Nucleus accumbens (tissue), 56 donors: ENCODE data around the gene STX8.
"Not testable (repeated sequence)": the region's sequence is repeated elsewhere in the genome, so short reads cannot be mapped to it uniquely, and the experiment has no call there.

Experiments used
- DNase-seq, 56 donors: peaks; one replicate each; lab custom pipeline; 2025; lab: John Stamatoyannopoulos, UW

Gene STX8, protein sequence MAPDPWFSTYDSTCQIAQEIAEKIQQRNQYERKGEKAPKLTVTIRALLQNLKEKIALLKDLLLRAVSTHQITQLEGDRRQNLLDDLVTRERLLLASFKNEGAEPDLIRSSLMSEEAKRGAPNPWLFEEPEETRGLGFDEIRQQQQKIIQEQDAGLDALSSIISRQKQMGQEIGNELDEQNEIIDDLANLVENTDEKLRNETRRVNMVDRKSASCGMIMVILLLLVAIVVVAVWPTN

GRCh38 chr17:9575381-9576101 lies at the start of gene STX8:
STX8 (minus strand) TSS chr17:9575820; CDS start chr17:9575808, 12 bp downstream.
- peak in 55 of 56 donors; percentile 37 to 92 (median 76) for DNase-seq

DNA sequence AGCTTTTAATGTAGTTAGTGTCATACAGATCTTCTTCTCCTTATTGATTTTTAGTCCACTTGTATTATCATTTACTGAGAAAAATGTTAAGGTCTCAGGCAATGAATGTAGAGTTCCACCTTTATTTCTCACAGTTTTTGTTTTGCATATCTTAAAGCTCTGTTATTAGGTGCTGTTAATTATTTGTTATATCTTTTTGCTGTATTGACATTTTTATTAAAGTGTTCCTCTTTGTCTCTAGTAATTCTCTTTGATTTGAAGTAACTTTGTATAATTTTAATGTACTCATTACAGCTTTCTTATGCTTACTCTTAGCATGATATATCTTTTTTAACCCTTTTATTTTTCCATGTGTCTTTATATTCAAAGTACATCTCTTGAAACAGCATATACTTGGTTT lies 47.3 kb upstream of the STX8 start:
- no peak for DNase-seq

GRCh38 chr17:9615486-9615885 lies 39.9 kb upstream of the STX8 start:
- DNase-seq = no peak

DNA sequence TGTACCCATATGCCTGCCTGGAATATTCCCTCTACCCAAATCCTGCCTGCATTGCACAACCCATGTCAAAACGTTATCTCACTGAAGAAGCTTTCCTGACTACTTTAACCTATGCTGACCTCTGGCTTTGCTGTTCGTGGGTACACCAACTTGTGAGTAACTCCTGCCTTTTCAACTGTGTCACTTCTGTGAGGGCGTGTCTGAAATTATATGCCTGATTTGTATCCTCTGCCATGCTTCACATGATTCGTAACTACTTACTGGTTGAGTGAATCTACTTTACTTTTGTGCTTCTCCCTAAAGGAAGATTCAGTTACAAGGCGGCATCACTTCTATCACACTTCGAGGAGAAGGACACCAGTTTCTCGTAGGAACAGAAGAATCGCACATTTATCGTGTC lies 36.4 kb upstream of the STX8 start:
- no peak for DNase-seq

DNA sequence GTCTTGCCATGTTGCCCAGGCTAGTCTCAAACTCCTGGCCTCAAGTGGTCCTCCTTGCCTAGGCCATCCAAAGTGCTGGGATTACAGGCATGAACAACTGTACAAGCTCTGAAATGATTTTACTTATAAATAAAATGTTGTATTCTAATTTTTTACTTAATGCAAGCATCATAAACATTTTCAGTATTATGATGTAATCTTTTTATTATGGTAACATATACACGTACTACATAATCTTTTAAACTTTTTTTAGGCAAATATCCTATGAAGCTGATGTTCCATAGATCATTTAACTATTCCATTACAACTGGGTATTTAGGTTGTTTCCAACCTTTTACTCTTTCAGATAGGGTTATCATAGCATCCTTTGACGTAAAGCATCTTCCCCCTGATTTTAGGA lies 35.9 kb upstream of the STX8 start:
- no peak for DNase-seq

- DNase-seq = not testable (repeated sequence)
Measured at GRCh38 chr17:9607058-9607457, 31.4 kb upstream of the STX8 start.

DNA sequence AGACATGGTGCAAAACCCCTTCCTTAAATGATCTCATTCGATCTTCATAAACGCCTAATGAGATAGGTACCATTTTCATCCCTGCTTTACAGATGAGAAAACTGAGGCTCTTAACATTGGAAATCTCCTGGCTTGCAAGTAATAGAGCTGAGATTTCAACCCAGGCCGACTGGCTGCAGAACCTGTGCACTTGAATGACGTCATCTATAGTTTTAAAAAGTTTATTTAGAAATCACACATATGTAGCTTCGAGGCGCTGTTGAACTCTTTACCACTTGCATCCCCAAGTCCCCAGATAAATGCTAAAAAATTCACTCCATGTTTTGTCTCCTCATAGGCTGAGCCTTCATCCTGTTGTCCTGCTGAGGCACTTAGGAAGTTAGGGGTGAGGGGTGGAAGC lies 30.8 kb upstream of the STX8 start:
- no peak for DNase-seq

DNA sequence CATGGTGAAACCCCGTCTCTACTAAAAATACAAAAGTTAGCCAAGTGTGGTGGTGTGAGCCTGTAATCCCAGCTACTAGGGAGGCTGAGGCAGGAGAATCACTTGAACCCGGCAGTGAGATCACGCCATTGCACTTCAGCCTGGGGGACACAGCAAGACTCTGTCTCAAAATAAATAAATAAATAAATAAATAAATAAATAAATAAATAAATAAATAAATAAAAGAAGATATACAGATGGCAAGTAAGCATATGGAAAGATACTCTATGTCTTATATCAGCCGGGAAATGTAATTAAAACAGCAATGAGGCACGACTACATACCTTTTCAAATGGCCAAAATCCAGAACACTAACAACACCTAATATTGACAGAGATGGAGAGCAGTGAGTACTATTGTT lies 29.0 kb upstream of the STX8 start:
- DNase-seq = not testable (repeated sequence)

DNA sequence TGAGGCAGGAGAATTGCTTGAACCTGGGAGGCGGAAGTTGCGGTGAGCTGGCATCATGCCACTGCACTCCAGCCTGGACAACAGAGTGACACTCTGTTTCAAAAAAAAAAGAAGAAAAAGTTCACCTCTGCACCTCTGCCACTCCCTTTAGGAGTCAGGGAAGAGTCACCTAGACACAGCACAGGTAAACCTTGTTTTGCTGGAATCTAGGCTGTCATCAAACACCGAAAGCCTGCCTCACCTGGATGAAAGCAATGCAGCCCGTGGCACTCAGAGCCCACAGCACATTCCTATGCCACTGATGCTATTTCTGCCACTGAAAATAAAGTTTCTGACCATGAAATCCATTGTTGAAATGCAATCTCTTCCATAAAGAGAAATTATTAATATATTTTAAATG lies 23.0 kb upstream of the STX8 start:
- no peak for DNase-seq

DNA sequence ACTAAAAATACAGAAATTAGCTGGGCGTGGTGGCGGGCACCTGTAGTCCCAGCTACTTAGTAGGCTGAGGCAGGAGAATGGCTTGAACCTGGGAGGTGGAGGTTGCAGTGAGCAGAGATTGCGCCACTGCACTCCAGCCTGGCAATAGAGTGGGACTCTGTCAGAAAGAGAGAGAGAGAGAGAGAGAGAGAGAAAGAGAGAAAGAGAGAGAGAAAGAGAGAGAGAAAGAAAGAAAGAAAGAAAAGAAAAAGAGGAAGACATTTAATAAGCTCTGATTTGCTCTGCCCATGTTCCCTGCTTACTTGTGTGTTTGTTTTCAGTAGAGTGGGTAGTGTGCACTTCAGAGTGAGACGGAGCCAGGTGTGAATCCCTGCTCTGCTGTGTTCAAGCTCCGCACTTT lies 22.0 kb upstream of the STX8 start:
- DNase-seq = not testable (repeated sequence)

DNA sequence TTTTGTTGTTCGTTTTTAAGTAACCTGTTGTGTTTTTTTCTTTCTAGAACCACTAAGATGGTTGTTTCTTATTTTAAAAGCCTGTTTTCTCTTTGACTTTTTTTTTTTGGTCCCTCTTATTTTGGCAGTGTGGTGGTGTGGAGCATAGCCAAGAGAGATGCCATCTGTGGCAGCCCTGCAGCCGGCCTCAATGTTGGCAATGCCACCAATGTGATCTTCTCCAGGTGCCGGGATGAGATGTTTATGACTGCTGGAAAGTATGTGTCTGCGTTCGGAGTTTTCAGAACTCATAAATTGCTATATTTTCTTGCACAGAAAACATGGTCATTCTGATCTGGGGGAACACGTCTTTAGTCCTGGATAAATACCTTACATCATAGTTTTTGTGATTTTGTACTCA lies 18.4 kb upstream of the STX8 start:
- no peak for DNase-seq

DNA sequence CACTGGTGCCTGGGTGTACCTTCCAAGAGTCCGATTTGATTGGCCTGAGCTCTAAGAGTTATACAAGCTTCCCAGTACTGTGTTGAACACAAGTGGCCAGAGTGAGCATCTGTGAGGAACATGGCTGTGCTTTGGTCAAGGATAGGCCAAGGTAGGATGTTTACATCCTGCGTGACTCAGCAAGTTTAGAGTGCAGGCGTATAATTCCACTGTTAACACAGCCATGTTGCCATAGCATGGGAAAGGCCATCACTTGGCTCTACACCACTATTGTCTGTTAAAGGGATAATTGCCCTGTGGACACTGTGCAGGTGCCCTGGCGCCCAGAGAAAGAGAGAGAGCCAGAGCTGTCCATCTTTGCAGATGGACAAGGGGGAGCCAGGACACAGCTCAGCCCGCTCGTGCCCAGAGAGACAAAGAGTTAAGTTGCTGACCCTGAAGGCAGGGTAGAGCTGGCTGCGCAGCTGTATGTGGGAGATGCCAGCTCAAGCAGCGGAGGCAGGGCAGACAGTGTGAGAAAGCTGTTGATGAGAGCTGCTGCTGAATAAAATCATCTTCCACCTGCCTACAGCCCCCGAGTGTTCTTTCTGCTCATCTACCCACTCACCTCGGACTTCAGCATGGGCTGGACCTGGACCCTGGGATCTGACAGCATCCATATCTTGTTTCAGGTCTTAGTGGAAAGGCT lies 12.5 kb upstream of the STX8 start:
- DNase-seq = no peak

GRCh38 chr17:9577373-9577709 lies 1.7 kb upstream of the STX8 start:
- no peak for DNase-seq

GRCh38 chr17:9576521-9577372 lies 1.1 kb upstream of the STX8 start, which contains the start of gene CFAP52:
CFAP52 (plus strand) TSS chr17:9576642; CDS start chr17:9576696, 54 bp downstream.
- DNase-seq = peak in 55 of 56 donors; percentile 17 to 89 (median 66)

DNA sequence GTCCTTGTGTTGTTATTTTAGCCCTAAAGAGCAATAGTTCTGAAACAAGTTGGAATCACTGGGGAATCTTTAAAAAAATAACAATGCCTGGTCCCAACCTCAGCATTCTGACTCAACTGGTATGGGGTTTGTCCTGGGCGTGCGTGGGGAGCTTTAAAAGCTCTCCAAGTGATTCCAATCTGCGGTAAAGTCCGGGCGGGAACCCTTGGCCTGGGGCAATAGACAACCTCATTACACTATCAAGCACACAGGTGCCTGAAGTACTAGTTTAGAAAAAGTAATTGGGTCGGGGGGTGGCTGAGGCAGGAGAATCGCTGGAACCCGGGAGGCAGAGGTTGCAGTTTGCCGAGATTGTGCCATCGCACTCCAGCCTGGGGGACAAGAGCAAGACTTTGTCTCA lies 4.4 kb downstream of the STX8 start:
- DNase-seq = no peak

DNA sequence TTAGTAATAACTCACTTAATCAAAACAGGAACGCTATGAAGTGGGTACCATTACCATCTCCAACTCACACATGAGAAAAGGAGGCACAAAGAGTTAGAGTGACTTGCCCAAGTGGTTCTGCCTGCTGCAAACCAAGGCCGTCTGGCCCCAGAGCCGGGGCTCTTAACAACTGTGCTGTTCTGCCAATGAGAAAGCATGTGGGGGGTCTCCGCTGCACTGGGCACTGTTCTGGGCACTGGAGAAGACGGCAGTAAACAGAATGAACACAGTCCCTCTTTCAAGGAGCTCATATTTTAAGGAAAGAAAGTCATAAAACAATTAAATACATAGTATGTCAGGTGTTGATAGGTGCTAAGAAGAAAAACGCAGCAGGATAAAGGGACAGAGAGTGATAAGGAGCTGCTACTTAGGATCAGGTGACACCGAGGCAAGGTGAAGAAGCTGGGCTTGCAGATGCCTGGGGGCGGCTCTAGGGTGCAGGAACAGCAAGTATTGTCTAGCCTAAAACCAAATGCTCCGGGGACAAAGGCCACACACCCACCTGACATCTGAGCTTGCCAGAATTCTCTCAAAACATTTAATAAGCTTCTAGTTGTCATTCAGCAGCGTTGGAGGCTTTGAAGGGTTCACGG lies 6.5 kb downstream of the STX8 start:
- no peak for DNase-seq

GRCh38 chr17:9568004-9568403 lies 7.6 kb downstream of the STX8 start:
- no peak for DNase-seq

DNA sequence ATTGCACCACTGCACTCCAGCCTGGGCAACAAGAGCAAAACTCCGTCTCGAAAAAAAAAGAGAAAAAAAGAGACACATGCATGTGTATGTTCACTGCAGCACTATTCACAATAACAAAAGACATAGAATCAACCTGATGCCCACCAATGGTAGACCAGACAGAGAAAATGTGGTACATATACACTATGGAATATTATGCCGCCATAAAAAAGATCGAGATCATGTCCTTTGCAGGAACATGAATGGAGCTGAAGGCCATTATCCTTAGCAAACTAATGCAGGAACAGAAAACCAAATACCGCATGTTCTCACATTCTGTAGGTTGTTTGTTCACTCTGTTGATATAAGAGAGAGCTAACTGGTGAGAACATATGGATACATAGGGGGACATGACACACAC lies 8.9 kb downstream of the STX8 start:
- DNase-seq = not testable (repeated sequence)

DNA sequence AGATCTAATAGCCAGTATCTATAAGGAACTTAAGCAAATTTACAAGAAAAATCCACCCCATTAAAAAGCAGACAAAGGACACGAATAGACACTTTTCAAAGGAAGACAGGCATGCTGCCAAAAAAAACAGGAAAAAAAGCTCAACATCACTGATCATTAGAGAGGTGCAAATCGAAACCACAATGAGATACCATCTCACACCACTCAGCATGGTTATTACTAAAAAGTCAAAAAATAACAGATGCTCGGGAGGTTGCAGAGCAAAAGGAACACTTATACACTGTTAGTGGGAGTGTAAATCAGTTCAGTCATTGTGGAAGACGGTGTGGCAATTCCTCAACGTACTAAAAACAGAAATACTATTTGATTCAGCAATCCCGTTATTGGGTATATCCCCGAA lies 9.6 kb downstream of the STX8 start:
- DNase-seq = no peak

GRCh38 chr17:9564104-9564503 lies 11.5 kb downstream of the STX8 start:
- no peak for DNase-seq
